HUES64 (cell line): ENCODE data around the gene CBFA2T3.

ENCODE experiments used
- H3K27ac ChIP-seq: 2 replicates; pipeline ENCODE4 v1.7.0; 2013; ENCODE audit warnings: low read depth, low read length, inconsistent platforms
- H3K27me3 ChIP-seq: 2 replicates; pipeline ENCODE4 v1.6.1; 2013; ENCODE audit warnings: mild to moderate bottlenecking, low read length; ENCODE audit not compliant: insufficient read depth
- H3K36me3 ChIP-seq: 2 replicates; pipeline ENCODE4 v1.6.1; 2013; ENCODE audit warnings: mild to moderate bottlenecking, low read length; ENCODE audit not compliant: insufficient read depth
- H3K4me1 ChIP-seq: 2 replicates; pipeline ENCODE4 v1.6.1; 2013; ENCODE audit warnings: mild to moderate bottlenecking, low read length, moderate library complexity; ENCODE audit not compliant: insufficient read depth
- H3K4me3 ChIP-seq: 2 replicates; pipeline ENCODE4 v1.5.1; 2013; ENCODE audit warnings: mild to moderate bottlenecking, low read length, moderate library complexity
- H3K9ac ChIP-seq: 2 replicates; pipeline ENCODE4 v1.6.1; 2013; ENCODE audit warnings: mild to moderate bottlenecking, low read depth, low read length
- H3K9me3 ChIP-seq: 2 replicates; pipeline ENCODE4 v1.6.1; 2013; ENCODE audit warnings: low read depth, low read length; ENCODE audit not compliant: insufficient read depth
- WGBS: fragments of 150-250, 120-280 bp; methylation state at CpG from one replicate; pipeline ENCODE4 v1.1.7; 2013; ENCODE audit warnings: missing lambda C conversion rate; 5-methylcytosine and 5-hydroxymethylcytosine counted together

Gene CBFA2T3

GRCh38 chr16:88978608-88979346 is 1.8 kb upstream of the CBFA2T3 start:
- Histone ChIP-seq H3K9ac (no peak overlapping the region), H3K36me3 (no peaks in the 10 kb centered on the region), H3K27me3 (no peaks in the 10 kb centered on the region), H3K4me3 (no peak overlapping the region), H3K9me3 (no peaks in the 10 kb centered on the region), H3K27ac (no peak overlapping the region), H3K4me1 (no peaks in the 10 kb centered on the region)
- WGBS, result 89% methylated on average over 19 of the region's 21 CpGs

- H3K36me3 ChIP-seq, result no peaks in the 10 kb centered on the region
- H3K9me3 ChIP-seq, result no peaks in the 10 kb centered on the region
- WGBS, result 91% methylated on average over 27 of the region's 27 CpGs
- H3K27me3 ChIP-seq, result no peaks in the 10 kb centered on the region
- no peak overlapping the region for H3K27ac ChIP-seq
- no peaks in the 10 kb centered on the region for H3K4me1 ChIP-seq
- H3K4me3 ChIP-seq, result no peak overlapping the region
- no peak overlapping the region for H3K9ac ChIP-seq
Measured at GRCh38 chr16:88977812-88978607, 1.0 kb upstream of the CBFA2T3 start.

GRCh38 chr16:88976366-88977017 is 515 bp downstream of the CBFA2T3 start:
- no peak overlapping the region for H3K4me3 ChIP-seq
- no peaks in the 10 kb centered on the region for H3K36me3 ChIP-seq
- H3K27me3 ChIP-seq, result no peaks in the 10 kb centered on the region
- no peak overlapping the region for H3K27ac ChIP-seq
- H3K4me1 ChIP-seq, result no peaks in the 10 kb centered on the region
- 88% methylated on average over 23 of the region's 23 CpGs for WGBS
- no peaks in the 10 kb centered on the region for H3K9me3 ChIP-seq
- H3K9ac ChIP-seq, result no peak overlapping the region

GRCh38 chr16:88975511-88976061 is 1.4 kb downstream of the CBFA2T3 start:
- Histone ChIP-seq H3K4me1 (no peaks in the 10 kb centered on the region), H3K9me3 (no peaks in the 10 kb centered on the region), H3K9ac (no peak overlapping the region), H3K27ac (no peak overlapping the region), H3K27me3 (no peaks in the 10 kb centered on the region), H3K4me3 (no peak overlapping the region), H3K36me3 (no peaks in the 10 kb centered on the region)
- WGBS, result 89% methylated on average over 25 of the region's 25 CpGs

GRCh38 chr16:88974916-88975215 is 2.1 kb downstream of the CBFA2T3 start:
- Histone ChIP-seq H3K27me3 (no peaks in the 10 kb centered on the region), H3K9ac (no peak overlapping the region), H3K27ac (no peak overlapping the region), H3K4me3 (no peak overlapping the region), H3K9me3 (no peaks in the 10 kb centered on the region), H3K36me3 (no peaks in the 10 kb centered on the region), H3K4me1 (no peaks in the 10 kb centered on the region)
- 94% methylated on average over 3 of the region's 3 CpGs for WGBS

GRCh38 chr16:88974080-88974915 is 2.7 kb downstream of the CBFA2T3 start:
- H3K27ac ChIP-seq, result no peak overlapping the region
- no peaks in the 10 kb centered on the region for H3K4me1 ChIP-seq
- 90% methylated on average over 27 of the region's 27 CpGs for WGBS
- no peaks in the 10 kb centered on the region for H3K27me3 ChIP-seq
- H3K9me3 ChIP-seq, result no peaks in the 10 kb centered on the region
- no peak overlapping the region for H3K9ac ChIP-seq
- no peaks in the 10 kb centered on the region for H3K36me3 ChIP-seq
- H3K4me3 ChIP-seq, result no peak overlapping the region

DNA sequence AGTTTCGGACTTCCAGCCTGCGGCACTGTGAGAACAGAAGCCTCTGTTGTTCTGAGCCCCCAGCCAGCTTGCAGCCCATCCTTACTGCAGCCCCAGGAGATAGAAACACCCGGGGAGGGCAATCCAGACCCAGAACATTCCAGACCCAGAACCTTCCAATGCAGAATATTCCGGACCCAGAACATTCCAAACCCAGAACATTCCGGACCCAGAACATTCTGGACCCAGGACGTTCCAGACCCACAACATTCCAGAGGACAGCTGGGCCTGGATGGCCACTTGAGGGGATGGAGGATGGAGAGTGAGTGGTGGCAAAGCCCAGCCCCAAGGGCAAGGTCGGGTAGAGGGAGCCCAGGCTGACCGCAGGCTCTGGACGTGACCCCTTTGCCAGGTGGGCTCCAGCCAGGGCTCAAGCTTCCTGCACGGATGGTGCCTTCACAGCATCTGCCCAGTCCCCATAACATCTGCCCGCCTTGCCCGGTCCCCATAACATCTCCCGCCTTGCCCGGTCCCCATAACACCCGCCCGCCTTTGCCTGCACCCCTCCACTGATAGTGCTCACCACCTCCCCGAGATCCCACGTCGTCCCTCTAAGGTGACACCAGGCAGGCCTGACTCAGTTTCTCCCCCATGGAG is 3.5 kb downstream of the CBFA2T3 start:
- H3K9me3 ChIP-seq, result no peaks in the 10 kb centered on the region
- no peaks in the 10 kb centered on the region for H3K36me3 ChIP-seq
- no peak overlapping the region for H3K9ac ChIP-seq
- no peak overlapping the region for H3K4me3 ChIP-seq
- H3K27ac ChIP-seq, result no peak overlapping the region
- H3K27me3 ChIP-seq, result no peaks in the 10 kb centered on the region
- WGBS, result 94% methylated on average over 19 of the region's 19 CpGs
- no peaks in the 10 kb centered on the region for H3K4me1 ChIP-seq

- Histone ChIP-seq H3K27me3 (no peaks in the 10 kb centered on the region), H3K4me3 (no peak overlapping the region), H3K9ac (no peak overlapping the region), H3K27ac (no peak overlapping the region), H3K9me3 (no peaks in the 10 kb centered on the region), H3K36me3 (no peaks in the 10 kb centered on the region), H3K4me1 (no peaks in the 10 kb centered on the region)
- WGBS, result 78% methylated on average over 15 of the region's 15 CpGs
Measured at GRCh38 chr16:88973007-88973410, 4.0 kb downstream of the CBFA2T3 start.

GRCh38 chr16:88972349-88972748 is 4.7 kb downstream of the CBFA2T3 start:
- Histone ChIP-seq H3K4me3 (no peak overlapping the region), H3K9ac (no peak overlapping the region), H3K9me3 (no peaks in the 10 kb centered on the region), H3K36me3 (no peaks in the 10 kb centered on the region), H3K4me1 (no peaks in the 10 kb centered on the region), H3K27me3 (no peaks in the 10 kb centered on the region), H3K27ac (no peak overlapping the region)
- WGBS, result 89% methylated on average over 6 of the region's 6 CpGs

GRCh38 chr16:88971371-88972097 is 5.5 kb downstream of the CBFA2T3 start:
- H3K36me3 ChIP-seq, result no peaks in the 10 kb centered on the region
- no peak overlapping the region for H3K27ac ChIP-seq
- no peak overlapping the region for H3K9ac ChIP-seq
- no peak overlapping the region for H3K4me3 ChIP-seq
- H3K4me1 ChIP-seq, result no peaks in the 10 kb centered on the region
- no peaks in the 10 kb centered on the region for H3K27me3 ChIP-seq
- WGBS, result 90% methylated on average over 29 of the region's 29 CpGs
- H3K9me3 ChIP-seq, result no peaks in the 10 kb centered on the region
